Stimulated activated CD4-positive, alpha-beta T cell treated with anti-CD3 and anti-CD28 coated beads, Interleukin-15, amount 100 ng/mL, for 24 hours (primary cell): ENCODE measurements around the gene HMGXB3.
A peak's percentile ranks its signal among the peaks of the same experiment; 100 is the strongest.

Experiments used
- DNase-seq: peaks from one replicate; pipeline ENCODE4 v3.0.0-alpha.2; 2020

Gene HMGXB3

GRCh38 chr5:150000256-150000989, at the start of gene HMGXB3, which contains the start of gene TIGD6:
Gene HMGXB3 (plus strand): TSS chr5:150000739. CDS start chr5:150004853, 4,114 bp downstream.
Gene TIGD6 (minus strand): TSS chr5:150000654. CDS start chr5:149996348, 4,306 bp downstream.
- DNase-seq, result peak; percentile 93

GRCh38 chr5:149951138-149951749, 49.3 kb upstream of the HMGXB3 start:
- no peak for DNase-seq

GRCh38 chr5:149953436-149954121, 47.0 kb upstream of the HMGXB3 start:
- DNase-seq, result no peak

GRCh38 chr5:149954798-149955197, 45.7 kb upstream of the HMGXB3 start:
- DNase-seq, result no peak

GRCh38 chr5:149956685-149957084, 43.9 kb upstream of the HMGXB3 start:
- no peak for DNase-seq

GRCh38 chr5:149957855-149958254, 42.7 kb upstream of the HMGXB3 start:
- DNase-seq, result no peak

- DNase-seq, result peak; percentile 62
These were observed 40.9 kb upstream of the HMGXB3 start for GRCh38 chr5:149959406-149960236.

- peak; percentile 97 for DNase-seq
These were observed 40.0 kb upstream of the HMGXB3 start, which contains the start of gene SLC26A2 for GRCh38 chr5:149960272-149961185. Gene SLC26A2 (plus strand): TSS chr5:149960758. CDS start chr5:149977653, 16,895 bp downstream.

- DNase-seq, result no peak
These were observed 39.3 kb upstream of the HMGXB3 start for GRCh38 chr5:149961186-149961685.

- no peak for DNase-seq
These were observed 38.6 kb upstream of the HMGXB3 start for GRCh38 chr5:149961957-149962409.

GRCh38 chr5:149962601-149963300, 37.8 kb upstream of the HMGXB3 start:
- no peak for DNase-seq

GRCh38 chr5:149963729-149964128, 36.8 kb upstream of the HMGXB3 start:
- no peak for DNase-seq

GRCh38 chr5:149966946-149967345, 33.6 kb upstream of the HMGXB3 start:
- DNase-seq, result no peak

GRCh38 chr5:149969181-149969930, 31.2 kb upstream of the HMGXB3 start:
- DNase-seq, result no peak

- DNase-seq, result no peak
These were observed 25.1 kb upstream of the HMGXB3 start for GRCh38 chr5:149975409-149975808.

- DNase-seq, result no peak
These were observed 20.6 kb upstream of the HMGXB3 start for GRCh38 chr5:149979896-149980295.

GRCh38 chr5:149981206-149981605, 19.3 kb upstream of the HMGXB3 start:
- no peak for DNase-seq

- no peak for DNase-seq
These were observed 18.0 kb upstream of the HMGXB3 start for GRCh38 chr5:149982505-149982904.

GRCh38 chr5:149988126-149988525, 12.4 kb upstream of the HMGXB3 start:
- no peak for DNase-seq
